HG03469 (cell line): ENCODE measurements around the gene PTPRD.
"Not testable (repeated sequence)": the region's sequence is repeated elsewhere in the genome, so short reads cannot be mapped to it uniquely, and the experiment has no call there.

ENCODE experiments used
- ATAC-seq: cut with Tn5 transposase; IDR thresholded peaks from one replicate; pipeline ENCODE4 v1.9.1; 2021; ENCODE audit warnings: mild to moderate bottlenecking, moderate library complexity, moderate number of reproducible peaks; ENCODE audit not compliant: unreplicated experiment

Gene PTPRD

DNA sequence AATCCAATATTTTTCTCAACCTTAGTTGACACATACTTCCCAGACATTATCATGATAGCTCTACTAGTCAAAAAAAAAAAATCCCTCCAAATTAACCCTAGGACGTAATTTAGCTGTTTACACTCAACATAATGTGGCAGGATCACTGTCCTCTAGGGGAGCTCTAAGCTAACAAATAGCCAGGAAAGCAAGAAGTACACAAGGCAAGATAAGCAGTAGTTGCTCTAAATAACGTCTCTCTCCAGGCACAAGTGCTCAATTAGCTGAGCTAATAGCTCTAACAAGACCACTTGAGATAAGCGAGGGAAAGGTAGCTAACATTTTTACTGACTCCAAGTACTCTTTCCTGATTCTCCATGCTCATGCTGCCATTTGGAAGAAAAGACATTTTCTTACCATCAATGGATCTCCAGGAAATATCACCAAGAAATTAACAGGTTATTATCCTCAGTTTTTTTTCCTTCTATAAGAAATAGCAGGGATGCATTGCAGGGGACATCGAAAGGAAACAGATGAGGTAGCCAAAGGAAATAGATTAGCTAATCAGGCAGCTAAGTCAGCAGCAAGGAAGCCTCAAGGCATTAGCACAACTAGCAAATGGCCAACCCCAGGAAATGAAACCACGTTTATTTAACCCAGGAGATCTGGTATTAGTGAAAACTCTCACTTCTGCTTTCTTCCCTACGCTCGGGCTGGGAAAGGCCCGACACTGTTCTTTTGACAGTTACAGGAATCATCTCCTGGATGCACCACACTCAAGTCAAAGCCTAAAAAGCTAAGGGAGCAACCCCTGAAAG, 614.1 kb downstream of the PTPRD start:
- ATAC-seq, result no peak

DNA sequence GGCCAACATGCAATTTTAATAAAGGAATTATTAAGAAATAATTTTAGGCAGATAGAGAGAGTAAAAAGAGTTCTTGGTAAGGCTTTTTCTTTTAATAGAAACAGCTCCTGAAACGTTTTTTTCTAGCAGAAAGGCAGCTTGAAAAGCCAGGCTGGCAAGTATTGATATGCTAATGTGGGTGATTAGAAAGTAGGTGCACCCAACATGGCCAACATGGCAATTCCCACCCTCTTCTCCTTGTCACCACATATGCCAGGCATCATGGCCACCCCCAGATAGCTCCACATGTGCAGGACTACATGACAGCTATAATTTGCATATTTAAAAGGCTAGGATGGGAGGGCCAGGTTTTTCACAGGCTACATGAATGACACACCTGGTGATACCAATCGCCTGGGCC, 615.2 kb downstream of the PTPRD start:
- no peak for ATAC-seq

DNA sequence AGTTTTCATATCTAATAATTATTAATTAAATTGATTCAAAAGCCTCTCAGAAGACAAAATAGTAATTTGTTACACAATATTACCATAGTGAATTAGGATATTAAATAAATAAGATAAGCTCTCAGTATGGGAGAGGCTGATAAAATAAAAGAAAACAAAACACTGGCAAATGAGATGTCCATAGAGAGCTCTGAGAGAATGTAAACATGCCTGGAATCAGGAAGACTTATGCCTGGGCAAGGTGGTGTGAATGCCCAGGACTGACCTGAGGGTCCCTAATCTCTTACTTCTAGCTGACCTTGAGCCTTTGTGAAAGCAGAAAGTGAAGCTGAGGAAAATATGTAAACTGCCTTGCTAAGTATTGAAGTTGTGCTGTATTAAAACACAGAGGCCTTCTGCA, 616.5 kb downstream of the PTPRD start:
- ATAC-seq, result no peak

DNA sequence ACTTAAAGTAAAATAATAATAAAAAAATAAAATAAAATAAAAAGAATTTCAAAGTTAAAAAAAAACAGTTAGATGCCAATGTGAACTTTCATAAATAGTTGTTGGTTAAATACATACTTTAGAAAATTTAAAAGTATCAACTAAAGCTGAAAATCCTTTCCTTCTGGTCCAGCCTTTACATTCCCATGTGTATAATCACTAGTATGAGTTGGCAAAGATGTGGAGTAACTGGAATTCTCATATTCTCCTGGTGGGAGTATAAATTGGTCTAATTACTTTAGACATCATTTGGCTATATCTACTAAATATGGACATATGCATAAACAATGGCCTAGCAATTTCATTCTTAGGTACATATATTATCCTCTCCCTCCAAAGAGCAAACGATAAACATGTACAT, 619.9 kb downstream of the PTPRD start:
- ATAC-seq, result no peak

DNA sequence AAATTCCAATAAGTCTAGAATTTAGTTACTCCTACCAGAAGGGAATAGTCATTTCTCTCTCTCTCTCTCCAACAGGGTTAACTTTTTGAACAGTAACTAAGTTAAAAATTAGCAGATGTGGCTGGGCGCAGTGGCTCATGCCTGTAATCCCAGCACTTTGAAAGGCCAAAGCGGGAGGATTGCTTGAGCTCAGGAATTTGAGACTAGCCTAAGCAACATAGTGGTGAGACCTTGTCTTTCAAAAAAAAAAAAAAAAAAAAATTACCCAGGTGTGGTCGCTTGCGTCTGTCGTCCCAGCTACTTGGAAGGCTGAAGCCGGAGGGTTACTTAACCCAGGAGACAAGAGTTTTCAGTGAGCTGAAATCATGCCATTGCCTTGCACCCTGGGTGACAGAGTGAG, 639.7 kb downstream of the PTPRD start:
- no peak for ATAC-seq

DNA sequence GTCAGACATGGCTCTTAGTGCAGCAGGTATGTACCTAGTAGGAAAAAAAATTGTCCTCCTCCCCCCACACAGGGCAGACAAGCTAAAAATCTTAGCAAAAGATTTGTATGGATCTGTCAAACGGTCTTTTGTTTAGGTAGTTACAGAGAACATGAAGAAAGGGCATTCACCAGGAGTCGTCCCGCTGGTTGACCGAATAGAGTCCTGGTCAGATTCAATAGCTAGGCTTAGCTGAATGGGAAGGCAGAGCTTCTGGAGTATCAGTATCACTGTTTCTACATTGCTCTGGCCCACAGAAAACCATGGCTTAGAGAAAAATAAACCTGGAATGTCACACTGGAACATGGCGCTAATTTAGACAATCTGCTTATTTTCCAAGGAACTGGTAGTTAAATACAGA, 642.3 kb downstream of the PTPRD start:
- no peak for ATAC-seq

DNA sequence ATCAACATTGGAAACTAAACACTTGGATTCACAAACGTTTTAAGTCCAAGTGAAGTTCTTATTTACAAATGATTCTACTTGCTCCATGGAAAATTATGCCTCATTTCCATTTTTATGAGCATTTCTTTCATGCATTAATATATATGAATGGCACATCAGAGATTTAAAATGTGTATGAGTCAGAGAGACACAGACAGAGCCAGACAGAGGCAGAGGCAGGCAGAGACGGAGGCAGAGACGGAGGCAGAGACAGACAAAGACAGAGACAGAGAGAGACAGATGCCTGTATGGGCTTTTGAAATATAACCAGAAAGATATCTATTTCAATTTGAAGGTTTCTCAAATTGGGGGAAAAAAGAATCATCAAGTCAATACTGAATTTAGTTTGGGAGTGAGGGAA, 649.0 kb downstream of the PTPRD start:
- no peak for ATAC-seq

DNA sequence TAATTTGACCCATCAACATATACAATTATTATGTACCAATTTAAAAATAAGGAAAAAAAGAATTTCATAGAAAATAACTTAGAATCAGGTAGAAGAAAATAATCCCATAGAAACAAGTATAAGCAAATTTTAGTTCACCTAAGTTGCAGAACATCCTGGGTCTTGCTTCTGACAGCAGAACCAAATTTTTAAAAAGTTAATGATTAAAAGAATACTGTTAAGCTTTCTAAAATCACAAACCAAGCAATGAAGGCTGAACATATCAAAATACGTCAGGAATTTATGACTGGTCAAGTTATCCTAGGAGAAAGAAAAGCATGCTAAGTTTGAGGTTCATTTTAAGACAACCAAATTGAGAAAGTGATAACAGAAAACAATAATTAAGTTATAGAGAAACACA, 650.9 kb downstream of the PTPRD start:
- ATAC-seq, result no peak

DNA sequence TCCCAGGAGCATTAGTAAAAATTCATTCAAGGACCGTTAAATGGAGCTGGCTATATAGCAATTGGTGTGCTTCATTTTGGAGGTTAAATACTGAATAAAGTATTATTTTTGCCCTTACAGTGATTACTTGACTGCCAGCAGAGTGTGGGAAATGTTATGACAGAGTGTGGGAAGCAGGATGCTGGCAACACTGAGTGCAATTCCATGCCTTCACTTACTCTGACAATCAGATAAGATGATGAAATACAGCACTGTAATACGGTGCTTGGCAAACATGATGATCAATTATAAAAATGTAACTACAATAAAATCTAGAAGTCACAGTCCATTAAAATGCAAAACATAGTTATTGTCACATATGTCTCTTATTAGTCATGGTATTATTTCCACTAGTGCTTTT, 651.3 kb downstream of the PTPRD start:
- ATAC-seq, result no peak

DNA sequence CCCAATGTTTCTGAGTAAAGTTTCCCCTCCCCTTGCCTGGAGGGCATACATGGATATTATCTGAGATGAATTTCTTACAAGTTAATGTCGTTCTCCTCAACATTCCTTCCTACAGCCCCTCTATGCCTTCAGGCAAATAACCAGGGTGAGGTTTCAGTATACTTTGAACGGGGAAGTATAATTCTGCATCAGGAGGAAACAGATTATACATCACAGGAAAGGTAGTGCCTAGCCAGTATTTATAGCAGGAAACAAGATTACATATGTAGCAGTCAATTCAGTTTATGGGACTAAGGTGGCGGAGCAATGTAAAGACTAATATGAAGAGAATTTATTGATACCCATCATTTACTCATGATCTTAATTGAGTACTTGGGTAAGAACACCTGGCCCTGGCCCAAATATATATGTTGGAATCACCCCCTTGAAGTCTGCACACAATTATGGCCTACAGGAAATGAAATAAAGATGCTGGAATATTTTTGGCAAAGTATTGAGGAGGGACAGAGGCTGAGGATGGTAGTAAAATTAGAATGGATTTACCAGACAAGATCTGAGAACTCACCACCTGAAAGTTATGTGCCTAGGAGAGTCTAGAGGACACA, 661.1 kb downstream of the PTPRD start:
- ATAC-seq, result no peak

DNA sequence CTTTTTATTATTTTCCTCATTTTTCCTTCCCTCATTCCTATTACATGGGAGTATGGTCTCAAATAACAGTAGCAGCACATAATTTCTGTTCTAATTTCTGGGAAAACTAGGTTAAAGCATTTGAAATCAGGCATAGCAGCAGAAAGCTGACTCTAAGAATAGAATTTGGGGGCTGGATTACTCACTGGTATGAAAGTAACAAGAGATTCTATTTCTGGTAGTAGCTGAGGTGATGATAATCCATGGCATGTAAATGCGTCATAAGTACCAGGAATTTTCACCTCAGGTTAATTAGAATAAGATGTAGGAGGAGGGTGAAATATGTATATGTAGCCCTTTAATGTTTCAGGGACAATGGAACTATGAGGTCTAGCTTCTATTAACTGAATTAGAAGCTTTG, 662.0 kb downstream of the PTPRD start:
- no peak for ATAC-seq

DNA sequence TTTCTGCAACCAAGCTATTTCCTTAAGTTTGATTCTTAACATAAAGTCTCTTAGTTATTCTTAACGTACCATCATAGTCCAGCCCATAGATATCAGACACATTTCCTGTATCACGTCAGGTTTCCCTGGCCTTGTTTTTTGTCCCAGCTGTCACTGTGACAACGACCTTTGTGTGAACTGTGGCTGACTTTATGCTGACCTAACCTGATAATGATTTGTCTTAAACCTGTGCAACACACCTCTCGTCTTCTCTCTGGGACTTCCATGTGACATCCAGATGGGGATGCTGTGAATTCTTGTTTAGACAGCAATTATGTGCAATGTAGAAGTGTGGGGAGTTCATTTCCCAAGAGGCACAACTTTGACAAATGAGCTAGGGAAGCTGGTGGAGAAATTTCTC, 662.8 kb downstream of the PTPRD start:
- ATAC-seq, result no peak

DNA sequence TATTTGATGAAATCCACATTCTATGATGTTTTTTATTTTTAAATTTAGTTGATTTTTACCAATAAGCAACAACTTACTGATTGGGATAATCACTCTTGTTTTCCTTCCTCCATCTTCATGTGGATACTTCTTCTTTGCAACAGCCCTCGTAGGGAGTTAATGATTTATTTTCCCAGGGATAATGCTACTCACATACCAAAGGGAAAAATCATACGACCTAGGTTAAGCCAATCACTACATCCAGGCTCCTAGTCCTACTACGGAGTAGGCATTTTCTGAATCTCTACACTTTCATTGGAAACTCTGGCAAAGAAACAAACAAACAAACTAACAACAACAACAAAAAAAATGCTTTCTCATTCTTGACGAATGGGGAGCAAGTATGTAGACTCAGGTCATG, 663.4 kb downstream of the PTPRD start:
- ATAC-seq, result no peak

DNA sequence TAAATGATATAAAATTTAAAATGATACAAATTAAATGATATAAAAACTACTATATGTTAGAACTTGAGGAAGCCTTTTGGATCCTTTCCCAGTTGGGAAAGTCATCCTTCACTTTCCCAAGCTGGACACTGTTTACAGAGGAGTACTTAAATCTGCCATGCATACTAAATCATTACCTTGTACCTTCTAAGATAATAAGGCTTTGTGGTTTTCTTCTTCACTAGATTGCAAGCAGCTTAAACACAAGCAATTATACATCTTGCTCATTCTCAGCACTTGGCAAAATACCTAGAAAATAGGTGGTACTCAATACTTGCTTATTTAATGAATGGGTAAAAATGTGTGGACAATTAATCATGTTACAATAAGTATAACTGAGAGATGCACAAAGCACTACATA, 666.8 kb downstream of the PTPRD start:
- no peak for ATAC-seq

DNA sequence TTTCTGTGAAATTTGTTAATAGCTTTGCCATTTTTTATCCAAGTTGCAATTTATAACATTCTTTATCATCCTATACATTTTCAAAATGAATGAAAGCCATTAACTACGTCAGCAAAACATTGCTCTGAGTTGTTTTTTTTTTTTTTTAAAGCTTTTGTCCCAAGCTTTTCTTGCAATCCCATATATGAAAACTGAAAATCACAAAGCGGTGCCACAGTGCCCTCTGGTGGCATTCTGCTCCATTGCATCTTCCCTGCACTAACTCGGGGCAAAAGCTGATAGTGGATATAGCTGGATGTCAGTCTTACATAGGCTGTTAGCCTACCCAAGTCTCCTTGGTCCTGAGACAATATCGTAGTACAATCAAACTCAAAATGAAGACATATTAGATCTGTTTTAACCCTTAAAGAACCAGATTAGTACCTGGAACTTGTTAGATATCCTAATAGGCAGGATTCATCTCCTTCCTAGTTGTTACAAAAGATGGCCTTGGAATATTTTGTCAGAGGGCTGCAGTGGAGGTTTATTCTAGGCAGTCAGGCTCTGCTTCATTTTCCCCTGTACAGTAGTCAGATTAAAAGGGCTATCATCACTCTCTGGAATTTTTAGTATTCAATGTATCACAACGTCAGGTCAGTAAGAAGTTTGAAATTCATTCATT, 669.9 kb downstream of the PTPRD start:
- peak; percentile 76 for ATAC-seq

DNA sequence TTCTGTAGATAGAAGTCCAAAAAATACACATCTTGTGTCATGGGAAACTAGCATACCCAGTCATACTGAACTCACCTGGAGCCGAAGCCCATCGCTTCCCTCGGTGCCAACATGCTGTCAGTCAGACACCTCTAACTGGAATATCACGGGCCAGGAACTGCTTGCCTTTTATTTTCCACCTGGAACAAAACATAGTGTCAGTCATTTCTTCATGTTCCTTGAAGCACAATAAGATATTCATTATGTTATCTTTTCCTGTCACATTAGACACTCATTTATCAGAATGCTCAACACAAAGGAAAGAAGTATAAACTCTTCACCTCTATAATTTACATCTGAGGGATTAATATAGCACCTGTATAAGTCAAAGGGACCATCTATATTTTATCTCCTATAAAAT, 674.4 kb downstream of the PTPRD start:
- ATAC-seq, result no peak

DNA sequence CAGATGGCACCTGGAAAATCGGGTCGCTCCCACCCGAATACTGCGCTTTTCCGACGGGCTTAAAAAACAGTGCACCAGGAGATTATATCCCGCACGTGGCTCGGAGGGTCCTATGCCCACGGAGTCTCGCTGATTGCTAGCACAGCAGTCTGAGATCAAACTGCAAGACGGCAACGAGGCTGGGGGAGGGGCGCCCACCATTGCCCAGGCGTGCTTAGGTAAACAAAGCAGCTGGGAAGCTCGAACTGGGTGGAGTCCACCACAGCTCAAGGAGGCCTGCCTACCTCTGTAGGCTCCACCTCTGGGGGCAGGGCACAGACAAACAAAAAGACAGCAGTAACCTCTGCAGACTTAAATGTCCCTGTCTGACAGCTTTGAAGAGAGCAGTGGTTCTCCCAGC, 681.3 kb downstream of the PTPRD start:
- ATAC-seq, result not testable (repeated sequence)

DNA sequence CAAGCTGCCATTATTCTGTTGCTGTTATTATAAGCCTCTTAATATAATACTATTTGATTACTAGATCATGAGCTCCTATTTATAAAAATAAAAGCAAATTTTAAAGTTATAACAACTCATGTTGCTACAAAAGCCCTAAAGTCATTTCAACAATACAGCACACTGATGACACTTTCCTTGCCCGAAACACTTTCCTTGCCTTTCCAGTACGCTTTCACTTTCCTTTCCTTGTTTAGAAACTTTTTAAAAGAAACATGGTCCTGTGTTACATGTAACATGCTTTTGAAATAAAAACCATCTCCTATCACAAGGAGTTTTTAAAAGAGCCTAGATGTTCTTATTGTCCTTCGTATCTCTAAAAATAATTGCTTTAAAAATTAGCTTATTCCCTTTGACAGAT, 688.4 kb downstream of the PTPRD start:
- ATAC-seq, result no peak

DNA sequence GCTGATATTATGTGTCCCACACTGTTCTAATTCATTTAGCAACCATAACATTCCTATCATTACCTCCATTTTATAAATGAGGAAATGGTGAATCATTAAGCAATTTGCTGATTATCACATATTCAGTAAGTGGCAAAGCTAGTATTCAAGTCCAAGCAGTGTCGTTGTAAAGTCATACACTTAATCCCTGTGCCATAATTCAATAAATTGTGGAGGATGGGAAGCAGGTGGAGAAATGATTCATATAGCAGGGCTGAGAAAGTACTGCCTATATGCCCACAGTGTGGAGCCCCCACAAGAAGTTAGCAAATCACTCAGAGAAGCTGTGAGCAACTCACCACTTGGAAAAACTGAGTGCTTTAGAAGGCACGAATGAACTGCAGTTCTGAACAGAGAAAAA, 691.0 kb downstream of the PTPRD start:
- ATAC-seq, result no peak

DNA sequence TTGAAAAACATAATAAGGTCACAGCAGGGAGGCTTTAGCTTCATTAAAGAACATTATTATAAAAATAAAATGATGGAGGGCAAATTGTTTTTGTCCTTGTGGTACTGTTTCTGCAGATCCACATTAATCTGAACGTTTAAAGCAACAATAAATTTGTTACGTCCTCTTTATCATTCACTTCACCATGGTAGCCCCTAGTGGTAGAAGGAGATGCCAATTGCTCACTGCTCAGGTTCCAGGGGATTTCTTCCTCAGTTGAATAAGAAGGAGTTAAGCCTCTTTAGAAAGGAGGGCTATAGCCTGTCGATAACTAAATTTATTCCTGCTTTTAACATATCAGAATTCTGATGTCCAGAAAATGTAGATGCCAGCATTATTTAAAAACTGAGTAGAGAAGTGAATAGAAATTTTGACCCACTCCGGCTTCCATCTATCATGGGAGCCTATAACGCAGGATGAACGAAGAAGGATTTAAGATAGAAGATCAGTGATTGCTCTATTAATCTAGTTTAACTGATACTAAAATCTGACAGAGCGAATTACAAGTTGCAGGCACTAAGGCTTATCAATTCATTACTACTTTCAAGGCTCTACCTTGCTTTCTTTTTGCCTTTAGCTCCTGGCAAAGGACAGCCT, 692.3 kb downstream of the PTPRD start:
- ATAC-seq, result no peak

DNA sequence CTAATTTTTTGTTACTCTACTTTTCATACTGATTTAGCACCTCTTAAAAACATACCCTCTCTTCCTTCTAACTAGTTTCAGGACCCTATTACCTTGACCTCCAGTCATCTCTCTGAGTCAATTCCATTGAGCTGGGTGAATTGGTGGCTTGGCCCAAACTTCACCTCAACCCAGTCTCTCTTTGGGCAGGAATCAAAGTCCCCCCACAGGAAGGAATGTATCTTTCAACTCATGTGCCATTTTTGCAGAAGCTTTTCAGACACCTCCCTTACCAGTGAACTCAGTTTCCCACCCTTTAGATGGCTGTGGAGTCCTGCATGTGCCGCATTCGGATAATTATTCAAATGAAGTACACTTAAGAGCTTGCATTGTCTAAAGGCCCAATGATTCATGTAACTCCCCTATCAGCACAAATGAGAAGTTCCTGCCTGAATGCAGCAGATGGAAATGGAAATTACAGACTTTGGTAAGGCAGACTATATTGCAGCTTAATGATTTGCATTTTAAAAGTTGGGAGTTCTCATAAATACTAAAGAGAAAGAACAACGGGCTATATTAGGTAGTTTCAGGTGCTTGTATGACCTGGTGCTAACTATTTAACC, 693.5 kb downstream of the PTPRD start:
- ATAC-seq, result no peak
